ENCODE measurements around the gene UTP14C.
"Not testable (repeated sequence)": the region's sequence is repeated elsewhere in the genome, so short reads cannot be mapped to it uniquely, and the experiment has no call there.

UTP14C gene

GRCh38 chr13:51981355-51981754, 43.1 kb upstream of the UTP14C start:
- TF ChIP-seq CTCF (IDR thresholded peaks at IDR 0.05; ENCODE audit: low read depth, low read length, missing control alignments), result no peak
- H3K4me3 ChIP-seq (ENCODE audit: low read depth, low read length), result no peak overlapping the region
- DNase-seq (ENCODE audit: low read depth), result no peak

- H3K4me3 ChIP-seq (ENCODE audit: low read depth, low read length); DNase-seq (ENCODE audit: low read depth): not testable (repeated sequence)
Measured at GRCh38 chr13:51983292-51983691, 41.2 kb upstream of the UTP14C start.

GRCh38 chr13:51984904-51985303, 39.6 kb upstream of the UTP14C start:
- not testable (repeated sequence) for DNase-seq (ENCODE audit: low read depth); H3K4me3 ChIP-seq (ENCODE audit: low read depth, low read length)

- no peak for TF ChIP-seq CTCF (IDR thresholded peaks at IDR 0.05; ENCODE audit: low read depth, low read length, missing control alignments)
- DNase-seq (ENCODE audit: low read depth), result no peak
- H3K4me3 ChIP-seq (ENCODE audit: low read depth, low read length), result no peak overlapping the region
Measured at GRCh38 chr13:51988988-51989618, 35.4 kb upstream of the UTP14C start.

GRCh38 chr13:51993713-51994112, 30.8 kb upstream of the UTP14C start:
- DNase-seq (ENCODE audit: low read depth), result no peak
- no peak overlapping the region for H3K4me3 ChIP-seq (ENCODE audit: low read depth, low read length)
- no peak for TF ChIP-seq CTCF (IDR thresholded peaks at IDR 0.05; ENCODE audit: low read depth, low read length, missing control alignments)

GRCh38 chr13:51995677-51996551, 28.6 kb upstream of the UTP14C start:
- H3K4me3 ChIP-seq (ENCODE audit: low read depth, low read length), result no peak overlapping the region
- no peak for TF ChIP-seq CTCF (IDR thresholded peaks at IDR 0.05; ENCODE audit: low read depth, low read length, missing control alignments)
- DNase-seq (ENCODE audit: low read depth), result no peak

- H3K4me3 ChIP-seq (ENCODE audit: low read depth, low read length), result no peak overlapping the region
- no peak for DNase-seq (ENCODE audit: low read depth)
- TF ChIP-seq CTCF (IDR thresholded peaks at IDR 0.05; ENCODE audit: low read depth, low read length, missing control alignments), result no peak
Measured at GRCh38 chr13:51996641-51997040, 27.9 kb upstream of the UTP14C start.

- H3K4me3 ChIP-seq (ENCODE audit: low read depth, low read length), result no peak overlapping the region
- no peak for TF ChIP-seq CTCF (IDR thresholded peaks at IDR 0.05; ENCODE audit: low read depth, low read length, missing control alignments)
- DNase-seq (ENCODE audit: low read depth), result no peak
Measured at GRCh38 chr13:51997186-51997585, 27.3 kb upstream of the UTP14C start.
